DND-41 (cell line): ENCODE data around the gene TSPAN18.

ENCODE experiments used
- ATAC-seq: fragments of 200-7000 bp; cut with Tn5 transposase; 3 replicates; pipeline ENCODE4 v1.9.1; 2021; ENCODE audit warnings: low read depth; ENCODE audit not compliant: insufficient read depth
- DNase-seq: peaks from one replicate; pipeline ENCODE4 v3.0.0-alpha.2; 2020
- H2AFZ ChIP-seq: 2 replicates; pipeline ENCODE4 v1.6.0; 2012; ENCODE audit warnings: low read depth, low read length
- H3K27ac ChIP-seq: 2 replicates; pipeline ENCODE4 v1.5.1; 2012; ENCODE audit warnings: low read length, inconsistent platforms
- H3K27me3 ChIP-seq: fragments of 200-600 bp; sonication (generic); 2 replicates; pipeline ENCODE4 v1.6.0; 2012; ENCODE audit warnings: low read length, mild to moderate bottlenecking, inconsistent platforms; ENCODE audit not compliant: insufficient read depth, poor library complexity
- H3K36me3 ChIP-seq: 2 replicates; pipeline ENCODE4 v1.5.1; 2012; ENCODE audit warnings: low read length, inconsistent platforms; ENCODE audit not compliant: insufficient read depth
- H3K4me1 ChIP-seq: 2 replicates; pipeline ENCODE4 v1.5.1; 2012; ENCODE audit warnings: mild to moderate bottlenecking, low read length; ENCODE audit not compliant: insufficient read depth
- H3K4me2 ChIP-seq: 2 replicates; pipeline ENCODE4 v1.6.0; 2012; ENCODE audit warnings: mild to moderate bottlenecking, moderate library complexity, low read length, inconsistent platforms; ENCODE audit not compliant: insufficient read depth
- H3K4me3 ChIP-seq, 2 experiments: fragments of 200-600 bp in 1 of 2; shearing (Covaris generic) in 1 of 2; 2 replicates each; pipeline ENCODE4 v1.5.1; 2012 to 2016; ENCODE audit warnings: inconsistent platforms in 2 of 2, low read length in 2 of 2, mild to moderate bottlenecking in 2 of 2, low read depth in 1 of 2, moderate library complexity in 1 of 2
- H3K79me2 ChIP-seq: 2 replicates; pipeline ENCODE4 v1.6.0; 2012; ENCODE audit warnings: low read length, inconsistent platforms; ENCODE audit not compliant: insufficient read depth
- H3K9ac ChIP-seq: 2 replicates; pipeline ENCODE4 v1.6.0; 2012; ENCODE audit warnings: low read depth, mild to moderate bottlenecking, inconsistent platforms, low read length, moderate library complexity
- H3K9me3 ChIP-seq: 2 replicates; pipeline ENCODE4 v1.5.1; 2012; ENCODE audit warnings: low read length, moderate library complexity, mild to moderate bottlenecking, inconsistent platforms; ENCODE audit not compliant: insufficient read depth, severe bottlenecking
- H4K20me1 ChIP-seq: 2 replicates; pipeline ENCODE4 v1.6.0; 2012; ENCODE audit warnings: low read length; ENCODE audit not compliant: insufficient read depth
- EZH2 ChIP-seq: IDR thresholded peaks from 3 replicates; pipeline ENCODE4 v1.6.1; 2012; ENCODE audit warnings: borderline replicate concordance, low read depth, mild to moderate bottlenecking, moderate library complexity, low read length, inconsistent platforms; ENCODE audit not compliant: severe bottlenecking
- TF ChIP-seq, protein P1 (sequence below): IDR thresholded peaks from 2 replicates; pipeline ENCODE4 v1.5.1; 2012; ENCODE audit warnings: borderline replicate concordance, low read length, moderate library complexity, mild to moderate bottlenecking; ENCODE audit not compliant: poor library complexity, severe bottlenecking; ENCODE audit errors: extremely low read depth

TSPAN18 gene

DNA sequence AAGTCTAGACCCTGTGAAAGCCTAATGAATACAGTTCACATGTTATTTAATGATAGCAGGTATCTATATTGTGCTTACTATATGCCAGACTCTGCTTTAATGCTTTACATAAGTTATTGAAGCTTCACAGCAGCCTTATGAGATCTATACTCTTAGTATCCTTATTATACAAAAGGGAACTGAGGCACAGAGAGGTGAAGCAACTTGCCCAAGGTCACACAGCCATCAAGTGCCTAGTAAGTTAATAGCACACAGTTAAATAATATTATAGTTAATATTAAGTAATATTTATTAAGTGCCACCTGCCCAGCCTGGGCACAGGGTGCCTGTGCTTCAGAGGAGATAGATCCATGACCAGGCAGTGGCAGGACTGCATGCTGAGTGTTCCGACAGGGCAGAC lies 145.8 kb downstream of the TSPAN18 start:
- Histone ChIP-seq H3K36me3 (no peaks in the 10 kb centered on the region), H3K79me2 (no peaks in the 10 kb centered on the region), H3K9ac (no peak overlapping the region), H3K4me3 (no peak overlapping the region), H3K4me2 (no peak overlapping the region), H3K9me3 (no peaks in the 10 kb centered on the region), H3K27ac (no peak overlapping the region), H2AFZ (no peak overlapping the region), H3K4me1 (no peaks in the 10 kb centered on the region), H4K20me1 (0 out of 2 replicates have a peak, but pooled peaks cover 4% of the 10 kb centered on the region), H3K27me3 (peaks cover 27% of the 10 kb centered on the region)
- no peak for TF ChIP-seq EZH2
- TF ChIP-seq, protein P1, sequence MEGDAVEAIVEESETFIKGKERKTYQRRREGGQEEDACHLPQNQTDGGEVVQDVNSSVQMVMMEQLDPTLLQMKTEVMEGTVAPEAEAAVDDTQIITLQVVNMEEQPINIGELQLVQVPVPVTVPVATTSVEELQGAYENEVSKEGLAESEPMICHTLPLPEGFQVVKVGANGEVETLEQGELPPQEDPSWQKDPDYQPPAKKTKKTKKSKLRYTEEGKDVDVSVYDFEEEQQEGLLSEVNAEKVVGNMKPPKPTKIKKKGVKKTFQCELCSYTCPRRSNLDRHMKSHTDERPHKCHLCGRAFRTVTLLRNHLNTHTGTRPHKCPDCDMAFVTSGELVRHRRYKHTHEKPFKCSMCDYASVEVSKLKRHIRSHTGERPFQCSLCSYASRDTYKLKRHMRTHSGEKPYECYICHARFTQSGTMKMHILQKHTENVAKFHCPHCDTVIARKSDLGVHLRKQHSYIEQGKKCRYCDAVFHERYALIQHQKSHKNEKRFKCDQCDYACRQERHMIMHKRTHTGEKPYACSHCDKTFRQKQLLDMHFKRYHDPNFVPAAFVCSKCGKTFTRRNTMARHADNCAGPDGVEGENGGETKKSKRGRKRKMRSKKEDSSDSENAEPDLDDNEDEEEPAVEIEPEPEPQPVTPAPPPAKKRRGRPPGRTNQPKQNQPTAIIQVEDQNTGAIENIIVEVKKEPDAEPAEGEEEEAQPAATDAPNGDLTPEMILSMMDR: no peak
- DNase-seq: no peak
- ATAC-seq: no peak

DNA sequence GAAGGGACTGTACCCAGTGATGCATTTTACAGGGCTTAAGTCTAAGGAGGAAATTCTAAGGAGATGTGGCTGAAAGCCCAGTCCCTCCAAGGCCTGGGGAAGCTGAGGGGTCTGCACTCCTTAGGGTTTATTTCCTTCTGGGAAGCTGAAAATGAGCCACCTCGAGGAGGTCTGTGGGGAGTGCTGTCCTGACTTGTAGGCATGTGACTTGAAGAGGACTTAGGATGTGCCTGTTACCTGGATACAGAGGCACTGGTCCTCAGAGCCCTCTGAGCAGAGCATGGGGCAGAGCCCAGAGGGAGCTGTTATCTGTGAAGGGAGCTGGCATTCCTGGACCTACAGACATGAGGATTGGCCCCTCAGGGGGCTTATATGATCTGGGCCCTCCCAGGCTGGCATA lies 146.8 kb downstream of the TSPAN18 start:
- Histone ChIP-seq H3K4me2 (no peak overlapping the region), H3K4me1 (no peaks in the 10 kb centered on the region), H3K27me3 (peaks cover 27% of the 10 kb centered on the region), H3K27ac (no peak overlapping the region), H3K36me3 (no peaks in the 10 kb centered on the region), H2AFZ (no peak overlapping the region), H3K9me3 (no peaks in the 10 kb centered on the region), H4K20me1 (0 out of 2 replicates have a peak, but pooled peaks cover 4% of the 10 kb centered on the region), H3K9ac (no peak overlapping the region), H3K4me3 (no peak overlapping the region), H3K79me2 (no peaks in the 10 kb centered on the region)
- no peak for ATAC-seq
- no peak for TF ChIP-seq EZH2
- TF ChIP-seq, protein P1: no peak
- no peak for DNase-seq

DNA sequence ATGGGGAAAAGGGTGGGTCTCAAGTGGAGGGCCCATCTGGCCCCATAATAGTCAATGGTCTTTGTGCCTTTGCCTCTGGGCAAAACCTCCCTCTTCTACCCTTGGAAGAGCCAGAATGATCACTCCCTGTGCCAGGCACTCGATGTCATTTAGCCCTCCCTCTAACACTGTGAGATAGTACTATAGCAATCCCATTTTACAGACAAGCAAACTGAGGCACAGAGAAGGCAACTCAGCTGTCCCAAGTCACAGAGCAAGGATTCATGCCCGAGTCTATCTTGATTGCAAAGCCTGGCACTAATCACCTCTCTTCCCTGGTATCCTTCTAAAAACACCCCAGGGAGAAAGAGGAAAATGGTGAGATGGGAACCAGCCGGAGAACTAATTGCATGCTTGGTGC lies 147.5 kb downstream of the TSPAN18 start:
- TF ChIP-seq, protein P1: no peak
- TF ChIP-seq EZH2: no peak
- no peak for ATAC-seq
- H3K36me3 ChIP-seq: no peaks in the 10 kb centered on the region

DNA sequence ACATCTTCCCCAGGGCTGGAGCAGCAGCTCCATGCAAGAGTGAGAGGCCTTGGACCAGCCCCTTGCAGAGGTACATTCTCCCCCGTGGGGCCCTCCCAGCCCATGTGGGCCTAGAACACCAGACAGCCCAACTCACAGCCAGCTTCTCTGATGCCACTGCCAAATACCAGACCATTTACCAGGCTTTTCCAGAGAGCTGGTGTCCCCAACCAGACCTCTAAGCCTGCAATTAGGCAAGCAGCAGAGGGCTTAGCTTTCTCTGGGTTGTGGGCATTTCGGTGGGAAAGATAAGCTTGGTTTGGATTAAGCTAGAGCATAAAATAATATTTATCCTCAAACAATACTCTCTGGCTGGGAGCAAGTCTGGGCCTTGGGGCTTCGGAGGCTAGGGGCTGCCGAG lies 148.3 kb downstream of the TSPAN18 start:
- Histone ChIP-seq H4K20me1 (peaks cover 8% of the 10 kb centered on the region; the same call in 1 of the 2 replicates), H3K9ac (no peak overlapping the region), H3K27me3 (peaks cover 38% of the 10 kb centered on the region), H3K27ac (no peak overlapping the region), H3K79me2 (no peaks in the 10 kb centered on the region), H2AFZ (no peak overlapping the region), H3K4me2 (no peak overlapping the region), H3K4me1 (no peaks in the 10 kb centered on the region), H3K36me3 (no peaks in the 10 kb centered on the region), H3K4me3 (no peak overlapping the region), H3K9me3 (no peaks in the 10 kb centered on the region)
- no peak for DNase-seq
- no peak for ATAC-seq
- TF ChIP-seq, protein P1: no peak
- TF ChIP-seq EZH2: no peak

More for the DNA sequence above, 147.5 kb downstream of the TSPAN18 start:
- no peak overlapping the region for H3K27ac ChIP-seq
- H3K27me3 ChIP-seq: peaks cover 31% of the 10 kb centered on the region
- 0 out of 2 replicates have a peak, but pooled peaks cover 5% of the 10 kb centered on the region for H4K20me1 ChIP-seq
- no peak overlapping the region for H3K4me2 ChIP-seq
- no peak overlapping the region for H3K9ac ChIP-seq
- no peak overlapping the region for H2AFZ ChIP-seq
- DNase-seq: no peak
- no peaks in the 10 kb centered on the region for H3K4me1 ChIP-seq
- no peak overlapping the region for H3K4me3 ChIP-seq
- H3K79me2 ChIP-seq: no peaks in the 10 kb centered on the region
- H3K9me3 ChIP-seq: no peaks in the 10 kb centered on the region
